Measurements from ENCODE around the gene FOXN3. TPM values are rescaled to one million over a fixed set of nuclear protein-coding genes. Genes with fewer than 3 reads are reported as not detected.

FOXN3 gene
- total RNA-seq, 6 experiments from 2014 or later, result 41.5 to 74.2 (median 55.8) TPM

GRCh38 chr14:89425931-89426330 lies 8.9 kb upstream of the FOXN3 start:
- Histone ChIP-seq H3K4me3 (no peak overlapping the region), H3K36me3 (no peaks in the 10 kb centered on the region), H3K9me3 (no peaks in the 10 kb centered on the region), H3K27me3 (no peaks in the 10 kb centered on the region), H3K27ac (no peak overlapping the region), H3K4me1 (peaks cover 0 to 43% (median 3%) of the 10 kb centered on the region in 4 donors)
- TF ChIP-seq CTCF (IDR thresholded peaks at IDR 0.05), result no peak
- no peak for TF ChIP-seq POLR2A (IDR thresholded peaks at IDR 0.05)
- WGBS (ENCODE audit: insufficient coverage, low coverage, low lambda C conversion rate, missing lambda C conversion rate), result 50% methylated on average over 5 of the region's 6 CpGs
- ATAC-seq, result no peak
- DNase-seq, result no peak
- intact Hi-C loops (cut with DNase I), result no loop called here

- Histone ChIP-seq H3K27me3 (no peaks in the 10 kb centered on the region), H3K4me3 (no peak overlapping the region), H3K9me3 (no peaks in the 10 kb centered on the region), H3K4me1 (peaks cover 0 to 42% (median 2%) of the 10 kb centered on the region in 4 donors), H3K36me3 (no peaks in the 10 kb centered on the region), H3K27ac (no peak overlapping the region)
- TF ChIP-seq POLR2A (IDR thresholded peaks at IDR 0.05) (no peak), CTCF (IDR thresholded peaks at IDR 0.05) (no peak)
- no peak for DNase-seq
- WGBS (ENCODE audit: insufficient coverage, low coverage, low lambda C conversion rate, missing lambda C conversion rate), result 83% methylated on average over 6 of the region's 6 CpGs
- ATAC-seq, result no peak
- intact Hi-C loops (cut with DNase I), result no loop called here
Observed at GRCh38 chr14:89424241-89424640, 7.2 kb upstream of the FOXN3 start.

- WGBS (ENCODE audit: insufficient coverage, low coverage, low lambda C conversion rate, missing lambda C conversion rate), result 69% methylated on average over 5 of the region's 5 CpGs
- Histone ChIP-seq H3K27ac (peak overlapping the region in 1 of 3 donors; percentile 27), H3K9me3 (no peaks in the 10 kb centered on the region), H3K36me3 (no peaks in the 10 kb centered on the region), H3K4me1 (peaks cover 0 to 35% (median 2%) of the 10 kb centered on the region in 4 donors), H3K4me3 (no peak overlapping the region), H3K27me3 (no peaks in the 10 kb centered on the region)
- DNase-seq, result no peak
- TF ChIP-seq CTCF (IDR thresholded peaks at IDR 0.05) (no peak), POLR2A (IDR thresholded peaks at IDR 0.05) (no peak)
- intact Hi-C loops (cut with DNase I), result no loop called here
- no peak for ATAC-seq
Observed at GRCh38 chr14:89422952-89423345, 5.9 kb upstream of the FOXN3 start.

- 66% methylated on average over 10 of the region's 11 CpGs for WGBS (ENCODE audit: insufficient coverage, low coverage, low lambda C conversion rate, missing lambda C conversion rate)
- intact Hi-C loops (cut with DNase I), result no loop called here
- H3K4me3 ChIP-seq, result no peak overlapping the region
- no peaks in the 10 kb centered on the region for H3K9me3 ChIP-seq
- H3K27ac ChIP-seq, result peak overlapping the region in 1 of 3 donors; percentile 27
- TF ChIP-seq POLR2A (IDR thresholded peaks at IDR 0.05) (no peak), CTCF (IDR thresholded peaks at IDR 0.05) (no peak)
- ATAC-seq, result peak in 3 of 4 donors; percentile 19 to 55 (median 30)
- H3K27me3 ChIP-seq, result no peaks in the 10 kb centered on the region
- DNase-seq, result no peak
- H3K36me3 ChIP-seq, result no peaks in the 10 kb centered on the region
- peaks cover 0 to 29% (median 2%) of the 10 kb centered on the region in 4 donors for H3K4me1 ChIP-seq
Observed at GRCh38 chr14:89422181-89422951, 5.3 kb upstream of the FOXN3 start.
